GM21528 (cell line): ENCODE data around the gene PAIP2.
"Not testable (repeated sequence)": the region's sequence is repeated elsewhere in the genome, so short reads cannot be mapped to it uniquely, and the experiment has no call there.

Experiments used
- ATAC-seq: cut with Tn5 transposase; IDR thresholded peaks from one replicate; pipeline ENCODE4 v1.9.1; 2021; ENCODE audit warnings: mild to moderate bottlenecking, moderate library complexity; ENCODE audit not compliant: unreplicated experiment, low FRiP score

PAIP2 gene

DNA sequence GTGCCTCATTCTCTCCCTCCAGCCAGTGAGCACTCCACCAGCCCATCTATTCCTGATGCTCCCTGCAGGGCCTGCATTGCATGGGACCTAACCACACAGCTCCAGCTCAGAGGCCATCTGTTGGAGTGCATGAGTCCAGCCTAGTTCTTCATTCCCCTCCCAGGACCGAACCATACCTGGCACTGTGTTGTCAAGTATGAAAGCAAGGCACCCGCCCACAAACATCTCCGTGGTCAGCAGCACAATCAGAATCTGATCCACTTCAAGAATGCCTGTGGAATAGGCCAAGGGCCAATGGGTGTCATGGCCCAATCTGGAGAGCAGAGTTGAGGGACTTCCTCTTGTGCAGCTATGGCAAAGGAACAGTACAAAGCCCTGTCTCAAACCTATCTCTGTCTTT is 35.6 kb downstream of the PAIP2 start:
- no peak for ATAC-seq

- ATAC-seq, result no peak
Observed at GRCh38 chr5:139378101-139378825, 36.6 kb downstream of the PAIP2 start.

GRCh38 chr5:139378941-139379361 is 37.3 kb downstream of the PAIP2 start:
- no peak for ATAC-seq

DNA sequence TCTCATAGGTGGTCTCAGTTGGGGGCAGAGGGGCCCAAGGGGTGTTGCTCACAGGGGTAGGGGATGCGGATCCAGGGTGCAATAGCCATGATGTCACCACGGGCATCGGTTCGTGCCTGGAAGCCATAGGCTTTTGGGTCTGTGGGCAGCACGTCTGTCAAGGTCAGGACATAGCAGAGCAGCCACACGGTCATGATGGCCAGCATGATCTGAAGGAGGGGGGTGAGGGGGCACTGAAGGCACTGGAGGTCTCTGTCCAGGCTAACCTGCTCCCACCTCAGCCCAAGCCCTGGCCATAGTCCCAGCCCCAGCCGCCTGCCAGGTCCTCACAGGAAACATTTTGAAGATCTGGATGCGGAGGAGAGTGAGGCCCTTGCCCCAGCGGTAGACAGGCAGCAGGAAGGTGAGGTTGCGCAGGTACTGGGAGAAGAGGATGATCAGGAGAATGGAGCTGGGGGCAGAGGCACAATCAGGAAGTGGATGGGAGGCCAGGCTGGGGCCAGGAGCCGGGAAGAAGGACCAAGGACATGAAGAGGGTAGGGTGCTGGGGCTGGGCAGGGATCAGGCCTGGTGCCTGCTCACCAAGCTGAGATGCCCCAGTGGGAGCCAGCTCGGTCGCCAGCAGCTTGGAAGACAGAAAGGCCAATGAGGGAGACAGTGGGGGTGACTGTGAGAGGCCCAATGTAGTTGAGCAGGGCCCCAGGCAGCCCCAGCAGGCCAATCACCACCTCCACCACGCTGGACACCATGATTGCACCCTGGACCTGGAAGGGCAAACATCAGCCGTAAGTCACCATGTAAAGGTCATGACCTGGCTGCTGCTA is 38.2 kb downstream of the PAIP2 start:
- ATAC-seq, result no peak

- no peak for ATAC-seq
Observed at GRCh38 chr5:139381837-139382761, 40.4 kb downstream of the PAIP2 start.

DNA sequence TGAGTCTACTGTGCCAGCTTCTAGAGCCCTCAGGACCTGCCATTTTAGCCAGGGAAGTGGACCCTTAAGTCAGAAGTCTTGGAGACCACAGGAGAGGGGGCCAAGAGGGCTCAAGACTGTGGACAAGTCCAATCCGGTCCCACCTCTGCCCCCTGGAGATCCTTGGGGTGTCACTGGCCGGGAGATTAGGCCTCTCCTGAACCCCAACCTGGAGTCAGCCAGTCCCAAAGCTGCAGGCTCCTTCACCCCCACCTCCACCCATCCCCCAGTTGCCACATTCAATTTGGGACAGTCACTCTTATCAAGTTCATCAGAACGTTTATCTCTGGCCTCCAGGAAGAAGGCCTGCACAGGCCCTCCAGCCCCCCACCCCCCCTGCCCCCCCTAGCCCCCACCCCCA is 41.2 kb downstream of the PAIP2 start:
- ATAC-seq, result no peak

DNA sequence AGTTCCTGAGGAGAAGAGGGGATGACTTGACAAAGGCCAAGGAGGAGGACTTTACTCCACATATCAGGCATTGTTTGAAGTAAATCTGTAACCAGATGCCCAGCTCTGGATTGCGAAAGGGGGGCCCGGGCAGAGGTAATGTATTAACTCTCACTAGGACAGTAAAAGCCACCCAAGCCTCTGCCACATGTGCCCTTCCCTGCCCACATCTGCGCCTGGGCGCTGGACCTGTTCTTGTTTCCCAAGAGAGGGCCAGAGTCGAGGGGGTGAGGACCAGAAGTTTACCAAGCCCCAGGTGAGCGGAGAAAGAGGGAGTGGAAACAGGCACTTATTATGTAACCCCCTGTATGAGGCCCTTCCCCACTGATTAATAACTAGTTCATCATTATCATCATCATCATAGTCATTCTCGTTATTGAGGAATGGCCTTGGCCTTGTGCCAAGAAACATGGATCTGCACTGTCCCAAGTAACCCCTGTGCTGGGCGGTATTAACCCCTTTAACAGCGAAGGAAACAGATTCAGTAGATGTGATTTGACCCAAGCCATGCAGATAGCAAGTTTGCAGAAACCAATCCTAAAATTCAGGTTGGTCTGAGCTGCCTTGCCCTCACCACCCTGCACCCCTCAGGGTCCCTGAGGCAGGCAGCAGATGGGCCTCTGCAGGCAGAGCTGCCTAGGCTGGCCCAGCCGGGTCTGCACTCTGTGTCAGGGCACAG is 41.8 kb downstream of the PAIP2 start, which contains the start of gene SLC23A1:
Gene SLC23A1, minus strand, starts transcription at position 23 of the 718 bp plus-strand sequence. CDS start 44 bp downstream, outside the sequence.
- no peak for ATAC-seq

GRCh38 chr5:139383993-139384590 is 42.4 kb downstream of the PAIP2 start:
- ATAC-seq, result no peak

- ATAC-seq, result no peak
Observed at GRCh38 chr5:139384591-139385051, 43.0 kb downstream of the PAIP2 start.

DNA sequence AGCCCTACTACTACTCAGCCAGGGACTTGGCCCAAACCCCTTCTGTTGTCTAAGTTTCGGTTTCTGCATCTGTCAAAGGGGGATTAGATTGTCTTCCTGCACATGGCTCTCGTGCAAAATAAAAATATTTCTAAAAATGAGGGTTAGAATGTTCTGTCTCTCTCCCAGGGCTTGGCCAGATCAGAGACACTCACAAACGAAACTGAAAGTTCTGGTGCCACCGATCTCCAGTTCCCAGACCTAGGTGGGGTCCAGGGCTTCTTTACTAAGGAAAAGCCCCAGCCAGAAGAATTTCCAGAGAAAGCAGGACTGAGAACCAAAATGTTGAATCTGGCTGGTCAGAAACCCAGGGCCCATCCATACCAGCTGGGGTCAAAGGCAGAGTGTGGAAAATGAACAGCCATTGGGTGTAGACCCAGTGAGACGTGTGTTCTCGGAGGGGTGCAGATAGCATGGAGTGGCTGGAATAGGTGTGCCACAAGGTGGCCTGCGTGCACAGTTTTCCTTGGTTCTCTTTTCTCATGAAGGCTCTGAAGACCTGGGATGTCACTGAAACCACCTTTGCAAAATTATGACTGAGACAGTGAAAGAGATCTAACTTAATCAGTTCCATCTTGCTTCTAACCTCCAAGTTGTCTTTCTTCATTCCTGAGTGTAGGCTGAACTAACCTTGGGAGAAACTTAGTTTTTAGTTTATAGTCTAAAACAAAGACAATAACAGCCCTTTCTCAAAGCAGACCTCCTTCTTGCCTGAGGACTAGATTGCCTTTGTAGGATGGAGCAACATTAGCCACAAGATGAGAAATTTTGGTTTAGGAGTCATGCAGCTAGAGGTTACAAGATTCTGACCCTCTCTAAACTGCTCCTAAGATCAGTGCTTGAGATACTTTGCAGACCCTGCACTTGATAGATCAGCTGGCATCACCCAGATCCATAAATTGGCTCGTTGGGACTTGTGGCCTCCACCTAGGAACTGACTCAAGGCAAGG is 43.7 kb downstream of the PAIP2 start:
- ATAC-seq, result no peak

GRCh38 chr5:139386050-139386438 is 44.4 kb downstream of the PAIP2 start:
- ATAC-seq, result no peak

- ATAC-seq, result not testable (repeated sequence)
Observed at GRCh38 chr5:139386956-139387355, 45.3 kb downstream of the PAIP2 start.

GRCh38 chr5:139387611-139388197 is 46.0 kb downstream of the PAIP2 start:
- no peak for ATAC-seq

GRCh38 chr5:139388198-139388821 is 46.7 kb downstream of the PAIP2 start:
- ATAC-seq, result no peak

GRCh38 chr5:139389701-139390638 is 48.3 kb downstream of the PAIP2 start, which contains the start of gene MZB1:
MZB1 (minus strand) TSS chr5:139389913; CDS start chr5:139389856, 57 bp downstream.
- peak; percentile 38 for ATAC-seq
